ENCODE measurements around the gene CDC42EP5.
"Not testable (repeated sequence)": the region's sequence is repeated elsewhere in the genome, so short reads cannot be mapped to it uniquely, and the experiment has no call there.

CDC42EP5 gene

DNA sequence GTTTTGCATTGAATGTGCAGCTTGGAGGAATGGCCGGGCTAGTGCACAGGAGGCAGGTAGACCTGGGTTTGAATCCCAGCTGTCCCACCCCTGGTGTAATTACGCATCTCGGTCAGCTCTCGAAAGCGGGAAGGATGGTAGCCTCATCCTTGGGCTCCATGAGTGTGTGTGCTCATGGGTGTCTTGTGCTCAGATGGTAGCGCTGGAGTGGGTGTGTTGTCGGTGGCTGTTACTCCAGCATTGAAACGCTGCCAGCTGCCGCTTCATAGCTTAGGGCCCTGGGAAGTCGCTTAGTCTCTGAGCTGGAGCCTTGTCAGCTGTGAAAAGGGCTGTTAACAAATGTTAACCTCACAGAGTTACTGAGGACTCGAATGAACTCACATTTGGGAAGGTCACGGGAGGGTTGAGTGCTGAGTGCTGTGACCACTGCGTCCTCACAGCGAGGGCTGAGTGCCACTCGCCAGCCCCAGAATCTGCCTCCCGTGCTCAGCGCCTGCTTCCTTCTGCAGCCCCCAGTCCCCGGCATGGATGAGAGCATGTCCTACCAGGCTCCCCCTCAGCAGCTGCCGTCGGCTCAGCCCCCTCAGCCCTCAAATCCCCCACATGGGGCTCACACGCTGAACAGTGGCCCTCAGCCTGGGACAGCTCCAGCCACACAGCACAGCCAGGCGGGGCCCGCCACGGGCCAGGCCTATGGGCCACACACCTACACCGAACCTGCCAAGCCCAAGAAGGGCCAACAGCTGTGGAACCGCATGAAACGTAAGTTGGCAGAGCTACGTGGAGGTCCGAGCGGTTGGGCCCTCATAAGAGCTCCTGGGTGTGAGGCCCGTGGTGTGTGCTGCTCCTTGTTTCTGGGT lies 18.9 kb downstream of the CDC42EP5 start:
- no peaks in the 10 kb centered on the region for H3K27me3 Mint-ChIP-seq

DNA sequence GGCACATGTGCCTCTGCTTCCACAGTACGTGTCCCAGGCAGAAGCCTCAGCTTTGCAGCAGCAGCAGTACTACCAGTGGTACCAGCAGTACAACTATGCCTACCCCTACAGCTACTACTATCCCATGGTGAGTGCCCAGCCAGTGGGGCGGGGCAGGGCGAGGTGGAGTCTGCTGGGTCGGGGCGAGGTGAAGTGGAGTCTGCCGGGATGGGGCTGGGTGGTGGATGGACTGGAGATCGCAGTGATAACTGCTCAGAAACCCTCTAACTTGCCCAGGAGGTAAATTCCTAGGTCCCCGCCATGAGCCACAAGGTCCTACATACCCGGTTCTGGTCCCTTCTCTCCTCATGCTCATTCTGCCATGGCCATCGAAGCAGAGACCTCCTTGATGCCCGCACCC lies 20.5 kb downstream of the CDC42EP5 start:
- DNase-seq (ENCODE audit: low spot score in 2 of 2): no peak
- no peaks in the 10 kb centered on the region for H3K9me3 Mint-ChIP-seq
- peaks cover 22% of the 10 kb centered on the region for H3K36me3 Mint-ChIP-seq
- no peaks in the 10 kb centered on the region for H3K27me3 Mint-ChIP-seq
- H3K4me3 Mint-ChIP-seq: no peak overlapping the region
- no peak for ATAC-seq (ENCODE audit: low read depth)
- H3K4me1 Mint-ChIP-seq: peaks cover 25% of the 10 kb centered on the region
- H3K27ac Mint-ChIP-seq: no peak overlapping the region

More for the DNA sequence above, 18.9 kb downstream of the CDC42EP5 start:
- no peak overlapping the region for H3K4me3 Mint-ChIP-seq
- H3K9me3 Mint-ChIP-seq: no peaks in the 10 kb centered on the region
- H3K36me3 Mint-ChIP-seq: peaks cover 35% of the 10 kb centered on the region
- ATAC-seq (ENCODE audit: low read depth) (no peak), DNase-seq (ENCODE audit: low spot score in 2 of 2) (no peak)
- no peak overlapping the region for H3K27ac Mint-ChIP-seq
- H3K4me1 Mint-ChIP-seq: peaks cover 28% of the 10 kb centered on the region

GRCh38 chr19:54451997-54452396 lies 21.1 kb downstream of the CDC42EP5 start:
- DNase-seq (ENCODE audit: low spot score in 2 of 2) (no peak), ATAC-seq (ENCODE audit: low read depth) (no peak)
- Mint-ChIP-seq H3K27me3 (no peaks in the 10 kb centered on the region), H3K4me3 (no peak overlapping the region), H3K36me3 (peaks cover 22% of the 10 kb centered on the region), H3K9me3 (no peaks in the 10 kb centered on the region), H3K27ac (no peak overlapping the region), H3K4me1 (peaks cover 27% of the 10 kb centered on the region)

- H3K4me3 Mint-ChIP-seq: peak overlapping the region; percentile 99
- peaks cover 22% of the 10 kb centered on the region for H3K36me3 Mint-ChIP-seq
- H3K27me3 Mint-ChIP-seq: no peaks in the 10 kb centered on the region
- peaks cover 27% of the 10 kb centered on the region for H3K4me1 Mint-ChIP-seq
- H3K27ac Mint-ChIP-seq: peak overlapping the region; percentile 98
- H3K9me3 Mint-ChIP-seq: no peaks in the 10 kb centered on the region
- DNase-seq (ENCODE audit: low spot score in 2 of 2): no peak
- ATAC-seq (ENCODE audit: low read depth): no peak
Measured at GRCh38 chr19:54451331-54451871, 21.7 kb downstream of the CDC42EP5 start.

DNA sequence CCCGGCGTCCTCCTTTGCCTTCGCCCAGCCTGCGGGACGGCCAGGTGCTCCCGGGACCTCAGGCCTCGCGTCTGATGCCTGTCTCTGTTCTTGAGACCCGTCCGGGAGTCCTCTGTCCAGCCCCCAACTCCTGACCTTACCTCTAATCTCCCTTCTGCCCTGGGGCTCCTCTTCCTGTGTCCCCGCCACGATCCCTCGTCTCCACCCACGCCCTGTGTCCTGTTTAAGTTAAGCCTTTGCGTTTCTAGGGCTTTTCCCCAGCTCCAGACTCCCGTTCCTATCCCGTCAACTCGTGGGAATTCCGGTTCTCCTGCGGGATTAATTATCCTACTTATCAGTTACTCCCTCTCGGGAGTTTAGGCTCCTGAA lies 23.4 kb downstream of the CDC42EP5 start:
- H3K4me3 Mint-ChIP-seq: peak overlapping the region; percentile 99
- H3K9me3 Mint-ChIP-seq: no peaks in the 10 kb centered on the region
- DNase-seq (ENCODE audit: low spot score in 2 of 2) (no peak), ATAC-seq (ENCODE audit: low read depth) (no peak)
- H3K27ac Mint-ChIP-seq: peak overlapping the region; percentile 98
- H3K27me3 Mint-ChIP-seq: no peaks in the 10 kb centered on the region
- peaks cover 14% of the 10 kb centered on the region for H3K36me3 Mint-ChIP-seq
- peaks cover 27% of the 10 kb centered on the region for H3K4me1 Mint-ChIP-seq

DNA sequence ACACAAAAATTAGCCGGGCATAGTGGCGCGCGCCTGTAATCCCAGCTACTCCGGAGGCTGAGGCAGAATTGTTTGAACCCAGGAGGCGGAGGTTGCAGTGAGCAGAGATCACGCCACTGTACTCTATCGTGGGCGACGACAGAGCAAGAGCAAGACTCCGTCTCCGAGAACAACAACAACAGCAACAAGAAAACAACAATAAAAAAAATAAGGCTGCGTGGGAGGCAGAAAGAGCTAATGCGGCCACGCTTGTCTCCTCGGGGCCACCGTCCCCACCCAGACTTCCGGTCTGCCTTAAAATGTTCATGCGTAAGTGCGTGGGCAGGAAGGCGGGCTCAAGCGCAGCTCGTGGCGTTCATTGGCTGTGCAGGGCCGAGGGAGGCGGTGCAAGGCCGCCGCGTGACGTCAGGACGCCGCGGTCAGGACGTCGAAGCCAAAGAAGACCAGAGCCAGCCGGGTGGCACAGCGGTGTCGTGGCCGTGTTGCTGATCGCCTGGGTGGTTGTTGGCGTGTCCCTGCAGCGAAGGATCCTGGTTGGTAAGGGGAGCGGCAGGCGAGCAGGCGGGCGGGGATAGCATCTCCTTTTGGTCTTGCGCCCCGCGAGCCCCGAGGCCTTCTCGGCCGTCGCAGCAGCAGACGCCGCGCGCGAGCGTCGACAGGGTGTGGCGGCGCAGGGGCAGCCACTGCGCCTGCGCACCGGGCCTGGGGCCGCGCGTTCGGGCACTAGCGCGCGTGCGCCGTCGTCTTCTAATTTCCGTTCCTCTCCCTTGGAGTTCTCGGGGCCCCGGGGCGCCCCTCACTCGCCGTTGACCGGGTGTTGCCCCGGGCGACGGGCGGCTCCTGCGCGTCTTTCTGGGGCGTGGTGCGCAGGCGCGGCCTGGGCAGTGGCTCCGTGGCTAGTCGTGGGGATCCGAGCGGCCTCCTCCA lies 24.1 kb downstream of the CDC42EP5 start, which contains the start of gene LENG8:
TSS of gene LENG8 (plus strand) at position 426 of the 927 bp plus-strand sequence. CDS start 2,146 bp downstream, outside the sequence.
- ATAC-seq (ENCODE audit: low read depth): peak; percentile 89
- Mint-ChIP-seq H3K4me1 (peaks cover 27% of the 10 kb centered on the region), H3K27me3 (no peaks in the 10 kb centered on the region), H3K9me3 (no peaks in the 10 kb centered on the region), H3K27ac (peak within 1 kb of the TSS; percentile 98), H3K4me3 (peak within 1 kb of the TSS; percentile 99), H3K36me3 (peaks cover 16% of the 10 kb centered on the region)
- DNase-seq (ENCODE audit: low spot score in 2 of 2): peak; percentile 97

DNA sequence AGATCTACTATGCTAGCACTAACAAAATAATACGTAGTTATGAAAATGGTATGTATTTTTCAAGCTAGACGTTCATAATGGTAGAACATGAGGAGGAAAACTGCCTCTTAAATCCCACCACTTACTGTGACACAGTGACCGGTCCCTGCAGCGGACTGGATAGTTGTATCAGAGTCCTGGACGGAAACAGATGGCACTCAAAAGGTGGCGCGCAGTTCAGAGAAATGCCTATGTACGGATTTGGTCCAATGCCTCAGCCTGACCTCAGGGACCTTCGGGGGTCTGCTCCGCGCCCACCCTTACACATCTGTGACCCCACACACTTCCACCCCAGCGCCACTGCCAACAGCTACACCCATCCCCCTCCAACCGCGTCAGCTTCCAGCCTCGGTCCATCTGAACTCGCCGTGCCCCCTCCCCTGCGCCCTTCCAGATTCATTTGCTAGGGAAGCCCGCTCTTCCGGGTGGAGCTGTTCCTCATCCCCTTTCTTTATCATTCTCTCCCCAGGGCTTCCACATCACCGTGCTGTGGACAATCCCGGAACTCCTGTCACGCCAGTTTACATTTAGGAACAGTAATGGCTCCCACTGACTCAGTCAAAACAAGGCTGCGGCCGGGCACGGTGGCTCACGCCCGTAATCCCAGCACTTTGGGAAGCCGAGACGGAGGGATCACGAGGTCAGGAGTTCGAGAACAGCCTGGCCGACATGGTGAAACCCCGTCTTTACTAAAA lies 24.9 kb downstream of the CDC42EP5 start:
- H3K27ac Mint-ChIP-seq: peak overlapping the region; percentile 98
- H3K36me3 Mint-ChIP-seq: peaks cover 12% of the 10 kb centered on the region
- peaks cover 27% of the 10 kb centered on the region for H3K4me1 Mint-ChIP-seq
- H3K4me3 Mint-ChIP-seq: peak overlapping the region; percentile 99
- DNase-seq (ENCODE audit: low spot score in 2 of 2): peak in 1 of 2 donors; percentile 32
- no peaks in the 10 kb centered on the region for H3K9me3 Mint-ChIP-seq
- H3K27me3 Mint-ChIP-seq: no peaks in the 10 kb centered on the region
- ATAC-seq (ENCODE audit: low read depth): peak; percentile 5

DNA sequence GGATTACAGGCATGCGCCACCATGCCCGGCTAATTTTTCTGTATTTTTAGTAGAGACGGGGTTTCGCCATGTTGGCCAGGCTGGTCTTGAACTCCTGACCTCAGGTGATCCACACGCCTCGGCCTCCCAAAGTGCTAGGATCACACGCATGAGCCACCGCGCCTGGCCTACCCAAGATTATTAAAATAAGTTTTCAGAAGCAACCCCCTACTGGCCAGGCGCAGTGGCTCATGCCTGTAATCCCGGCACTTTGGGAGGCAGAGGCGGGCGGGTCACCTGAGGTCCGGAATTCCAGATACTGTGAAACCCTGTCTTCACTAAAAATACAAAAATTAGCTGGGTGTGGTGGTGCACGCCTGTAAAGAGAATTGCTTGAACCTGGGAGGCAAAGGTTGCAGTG lies 26.7 kb downstream of the CDC42EP5 start:
- peaks cover 24% of the 10 kb centered on the region for H3K4me1 Mint-ChIP-seq
- not testable (repeated sequence) for H3K9me3 Mint-ChIP-seq; H3K27ac Mint-ChIP-seq; ATAC-seq (ENCODE audit: low read depth); H3K4me3 Mint-ChIP-seq; DNase-seq (ENCODE audit: low spot score in 2 of 2); H3K27me3 Mint-ChIP-seq
- peaks cover 11% of the 10 kb centered on the region for H3K36me3 Mint-ChIP-seq

DNA sequence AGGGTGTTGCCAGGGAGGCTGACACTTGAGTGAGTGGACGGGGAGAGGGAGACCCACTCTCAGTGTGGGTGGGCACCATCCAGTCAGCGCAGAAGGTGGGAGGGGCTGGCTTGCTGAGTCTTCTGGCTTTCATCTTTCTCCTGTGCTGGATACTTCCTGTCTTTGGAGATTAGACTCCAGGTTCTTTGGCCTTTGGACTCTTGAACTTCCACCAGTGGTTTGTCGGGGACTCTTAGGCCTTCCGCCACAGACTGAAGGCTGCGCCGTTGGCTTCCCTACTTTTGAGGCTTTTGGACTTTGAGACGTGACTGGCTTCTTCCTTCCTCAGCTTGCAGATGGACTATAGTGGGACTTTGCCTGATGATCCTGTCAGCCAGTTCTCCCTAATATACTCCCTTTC lies 28.4 kb downstream of the CDC42EP5 start:
- ATAC-seq (ENCODE audit: low read depth) (no peak), DNase-seq (ENCODE audit: low spot score in 2 of 2) (no peak)
- no peaks in the 10 kb centered on the region for H3K9me3 Mint-ChIP-seq
- H3K27me3 Mint-ChIP-seq: no peaks in the 10 kb centered on the region
- H3K4me1 Mint-ChIP-seq: peaks cover 11% of the 10 kb centered on the region
- H3K27ac Mint-ChIP-seq: no peak overlapping the region
- no peak overlapping the region for H3K4me3 Mint-ChIP-seq
- H3K36me3 Mint-ChIP-seq: peaks cover 7% of the 10 kb centered on the region

- Mint-ChIP-seq H3K9me3 (no peaks in the 10 kb centered on the region), H3K27ac (no peak overlapping the region), H3K36me3 (peaks cover 10% of the 10 kb centered on the region), H3K4me1 (peaks cover 7% of the 10 kb centered on the region), H3K27me3 (no peaks in the 10 kb centered on the region), H3K4me3 (no peak overlapping the region)
- no peak for DNase-seq (ENCODE audit: low spot score in 2 of 2)
- ATAC-seq (ENCODE audit: low read depth): no peak
Measured at GRCh38 chr19:54440641-54441040, 32.5 kb downstream of the CDC42EP5 start.

DNA sequence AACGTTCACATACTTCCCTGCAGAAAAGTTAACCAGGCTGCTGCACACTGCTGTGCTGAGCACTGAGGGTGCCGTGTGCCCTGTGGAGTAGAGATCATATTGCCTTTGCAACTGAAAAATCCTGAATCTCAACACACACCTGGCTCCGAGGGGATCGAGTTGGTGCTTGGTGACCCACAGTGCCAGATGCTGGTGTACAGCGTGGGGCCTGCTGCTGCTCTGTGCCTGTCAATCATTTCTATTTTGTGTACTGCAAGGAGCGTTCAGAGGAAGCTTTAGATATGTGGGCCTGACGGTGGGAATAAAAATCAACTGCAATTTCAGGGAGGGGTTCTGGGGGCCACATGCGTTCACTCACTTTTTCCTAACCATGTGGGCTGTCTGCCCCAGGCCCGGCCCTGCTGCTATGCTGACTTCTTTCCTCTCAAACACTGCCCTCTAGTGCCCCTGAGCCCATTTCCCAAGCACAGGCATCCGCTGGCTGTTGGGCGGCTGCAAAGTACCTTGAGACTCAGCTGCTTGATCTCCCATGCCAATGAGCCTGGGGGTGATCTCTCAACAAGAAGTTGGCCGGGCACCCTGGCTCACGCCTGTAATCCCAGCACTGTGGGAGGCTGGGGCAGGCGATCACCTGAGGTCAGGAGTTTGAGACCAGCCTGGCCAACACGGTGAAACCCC lies 33.8 kb downstream of the CDC42EP5 start:
- Mint-ChIP-seq H3K4me1 (peaks cover 14% of the 10 kb centered on the region), H3K27me3 (no peaks in the 10 kb centered on the region), H3K27ac (no peak overlapping the region), H3K9me3 (no peaks in the 10 kb centered on the region), H3K36me3 (peaks cover 10% of the 10 kb centered on the region), H3K4me3 (no peak overlapping the region)
- peak; percentile 48 for ATAC-seq (ENCODE audit: low read depth)
- DNase-seq (ENCODE audit: low spot score in 2 of 2): no peak

- Mint-ChIP-seq H3K27me3 (no peaks in the 10 kb centered on the region), H3K9me3 (no peaks in the 10 kb centered on the region), H3K36me3 (peaks cover 5% of the 10 kb centered on the region), H3K4me1 (peaks cover 18% of the 10 kb centered on the region), H3K27ac (no peak overlapping the region), H3K4me3 (no peak overlapping the region)
- no peak for ATAC-seq (ENCODE audit: low read depth)
- DNase-seq (ENCODE audit: low spot score in 2 of 2): no peak
Measured at GRCh38 chr19:54436628-54437252, 36.4 kb downstream of the CDC42EP5 start.

All from memory B cell (primary cell).